Glutamatergic neuron (in vitro differentiated cells): ENCODE data around the gene RFX2. TPM values are rescaled to one million over a fixed set of nuclear protein-coding genes. Genes with fewer than 3 reads are reported as not detected.
"Not testable (repeated sequence)": the region's sequence is repeated elsewhere in the genome, so short reads cannot be mapped to it uniquely, and the experiment has no call there.

Experiments
- DNase-seq: peaks from one replicate; pipeline ENCODE4 v3.0.0; 2022
- H3K27ac Mint-ChIP-seq: one replicate; pipeline ENCODE4 v1.8.0; 2020; ENCODE audit warnings: mild to moderate bottlenecking, mixed read lengths, inconsistent platforms; ENCODE audit not compliant: unreplicated experiment
- H3K27me3 Mint-ChIP-seq: one replicate; pipeline ENCODE4 v1.8.0; 2020; ENCODE audit warnings: mild to moderate bottlenecking, moderate library complexity, mixed read lengths, inconsistent platforms; ENCODE audit not compliant: unreplicated experiment
- H3K36me3 Mint-ChIP-seq: one replicate; pipeline ENCODE4 v1.8.0; 2020; ENCODE audit warnings: mild to moderate bottlenecking, mixed read lengths, inconsistent platforms; ENCODE audit not compliant: unreplicated experiment
- H3K4me1 Mint-ChIP-seq: one replicate; pipeline ENCODE4 v1.8.0; 2020; ENCODE audit warnings: mild to moderate bottlenecking, low read depth, mixed read lengths, inconsistent platforms; ENCODE audit not compliant: unreplicated experiment
- H3K4me3 Mint-ChIP-seq: one replicate; pipeline ENCODE4 v1.8.0; 2020; ENCODE audit warnings: mild to moderate bottlenecking, mixed read lengths, inconsistent platforms; ENCODE audit not compliant: unreplicated experiment
- H3K9me3 Mint-ChIP-seq: one replicate; pipeline ENCODE4 v1.8.0; 2020; ENCODE audit warnings: mild to moderate bottlenecking, moderate library complexity, mixed read lengths, inconsistent platforms; ENCODE audit not compliant: unreplicated experiment
- total RNA-seq: library from RNA; stranded (reverse); fragmentation: NEBNext Ultra II Directional; extraction: Animal tissue kit (Norgen Biotek cat#: 25700); gene quantifications from one replicate; pipeline ENCODE4 v1.2.1, GENCODE V29; 2021; ENCODE audit not compliant: unreplicated experiment
- TF ChIP-seq, protein P1 (sequence below): fragments of 200-600 bp; sonication (generic); IDR thresholded peaks from one replicate; pipeline ENCODE4 v1.5.0; 2021; ENCODE audit not compliant: partially characterized antibody, unreplicated experiment

The RFX2 gene
- total RNA-seq, 1 donor from 2014 or later = 4.3 TPM

DNA sequence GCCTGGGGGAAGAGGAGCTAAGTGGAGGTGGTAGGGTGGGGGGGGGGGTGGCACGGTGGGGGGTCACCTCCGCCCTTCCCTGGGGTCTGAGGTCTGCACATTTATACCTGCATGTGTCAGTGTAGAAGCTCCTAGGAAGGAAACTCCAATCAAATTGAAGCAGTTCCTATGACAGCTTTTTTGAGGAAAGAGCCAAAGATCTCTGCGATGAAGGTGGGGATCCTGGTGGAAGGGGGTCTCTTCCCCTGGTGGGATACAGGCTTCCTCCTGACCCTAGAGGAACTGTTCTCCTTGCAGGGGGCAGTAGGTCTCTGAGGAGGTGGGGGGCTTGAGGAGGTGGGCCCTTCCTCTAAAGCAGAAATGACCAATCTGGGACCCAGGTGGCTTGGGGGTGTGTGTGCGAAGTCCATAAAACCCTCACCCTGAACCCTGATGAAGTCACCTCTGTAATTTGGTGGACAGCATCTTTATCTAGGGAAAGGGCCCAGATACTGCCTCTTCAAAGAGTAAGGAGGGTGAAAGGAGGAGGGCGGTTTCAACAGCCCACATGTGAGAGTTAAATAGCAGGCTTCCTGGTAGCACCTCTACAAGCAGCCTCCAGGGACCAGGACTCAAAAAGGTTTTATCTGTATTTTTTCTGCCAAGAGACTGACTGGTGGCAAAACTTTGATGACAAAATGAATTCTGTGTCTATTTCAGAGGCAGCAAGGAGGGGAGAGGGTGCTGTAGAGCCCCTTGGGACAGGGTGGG lies 145.3 kb downstream of the RFX2 start:
- Mint-ChIP-seq H3K36me3 (no peaks in the 10 kb centered on the region), H3K4me3 (no peak overlapping the region), H3K27ac (no peak overlapping the region), H3K9me3 (no peaks in the 10 kb centered on the region), H3K27me3 (peaks cover 10% of the 10 kb centered on the region), H3K4me1 (peaks cover 31% of the 10 kb centered on the region)
- no peak for DNase-seq
- TF ChIP-seq, protein P1, sequence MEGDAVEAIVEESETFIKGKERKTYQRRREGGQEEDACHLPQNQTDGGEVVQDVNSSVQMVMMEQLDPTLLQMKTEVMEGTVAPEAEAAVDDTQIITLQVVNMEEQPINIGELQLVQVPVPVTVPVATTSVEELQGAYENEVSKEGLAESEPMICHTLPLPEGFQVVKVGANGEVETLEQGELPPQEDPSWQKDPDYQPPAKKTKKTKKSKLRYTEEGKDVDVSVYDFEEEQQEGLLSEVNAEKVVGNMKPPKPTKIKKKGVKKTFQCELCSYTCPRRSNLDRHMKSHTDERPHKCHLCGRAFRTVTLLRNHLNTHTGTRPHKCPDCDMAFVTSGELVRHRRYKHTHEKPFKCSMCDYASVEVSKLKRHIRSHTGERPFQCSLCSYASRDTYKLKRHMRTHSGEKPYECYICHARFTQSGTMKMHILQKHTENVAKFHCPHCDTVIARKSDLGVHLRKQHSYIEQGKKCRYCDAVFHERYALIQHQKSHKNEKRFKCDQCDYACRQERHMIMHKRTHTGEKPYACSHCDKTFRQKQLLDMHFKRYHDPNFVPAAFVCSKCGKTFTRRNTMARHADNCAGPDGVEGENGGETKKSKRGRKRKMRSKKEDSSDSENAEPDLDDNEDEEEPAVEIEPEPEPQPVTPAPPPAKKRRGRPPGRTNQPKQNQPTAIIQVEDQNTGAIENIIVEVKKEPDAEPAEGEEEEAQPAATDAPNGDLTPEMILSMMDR = no peak

DNA sequence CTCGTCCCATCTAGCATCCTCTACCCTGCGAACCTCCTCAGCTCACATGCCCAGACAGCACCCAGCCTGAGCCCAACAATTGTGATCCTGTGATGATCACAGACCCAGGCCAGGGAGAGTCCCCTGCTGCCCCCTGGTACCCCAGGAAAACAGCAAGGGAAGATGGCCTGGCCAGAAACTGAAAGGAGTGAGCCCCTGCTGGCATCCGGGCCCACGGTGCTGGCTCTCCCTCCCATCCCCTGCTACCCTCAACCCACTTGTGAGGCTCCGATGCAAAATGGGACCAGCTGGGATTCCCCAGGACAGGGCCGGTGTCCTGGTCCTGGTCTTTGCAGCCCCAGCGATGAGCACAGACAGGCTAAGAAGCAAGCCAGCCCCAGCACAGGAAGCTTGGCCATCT lies 146.4 kb downstream of the RFX2 start:
- H3K4me3 Mint-ChIP-seq = no peak overlapping the region
- H3K36me3 Mint-ChIP-seq = no peaks in the 10 kb centered on the region

DNA sequence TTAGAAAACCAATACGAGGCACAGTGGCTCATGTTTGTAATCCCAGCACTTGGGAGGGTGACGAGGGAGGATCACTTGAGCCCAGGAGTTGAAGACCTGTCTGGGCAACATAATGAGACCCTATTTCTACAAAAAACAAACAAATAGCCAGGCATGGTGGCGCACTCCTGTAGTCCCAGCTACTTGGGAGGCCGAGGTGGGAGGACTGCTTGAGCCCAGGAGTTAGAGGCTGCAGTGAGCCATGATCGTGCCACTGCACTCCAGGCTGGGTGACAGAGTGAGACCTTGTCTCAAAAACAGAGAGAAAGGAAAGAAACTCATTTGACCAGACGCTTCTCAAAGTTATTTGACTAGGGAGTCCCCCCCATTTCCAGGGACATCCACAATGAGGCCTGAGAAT lies 147.0 kb downstream of the RFX2 start:
- H3K4me3 Mint-ChIP-seq, H3K27ac Mint-ChIP-seq, DNase-seq, H3K9me3 Mint-ChIP-seq, H3K36me3 Mint-ChIP-seq: not testable (repeated sequence)
- Mint-ChIP-seq H3K27me3 (peaks cover 10% of the 10 kb centered on the region), H3K4me1 (peaks cover 40% of the 10 kb centered on the region)

More for the DNA sequence above, 146.4 kb downstream of the RFX2 start:
- no peak for DNase-seq
- Mint-ChIP-seq H3K27me3 (peaks cover 12% of the 10 kb centered on the region), H3K27ac (peak overlapping the region; percentile 33), H3K9me3 (no peaks in the 10 kb centered on the region), H3K4me1 (peaks cover 41% of the 10 kb centered on the region)
- TF ChIP-seq, protein P1 = no peak

DNA sequence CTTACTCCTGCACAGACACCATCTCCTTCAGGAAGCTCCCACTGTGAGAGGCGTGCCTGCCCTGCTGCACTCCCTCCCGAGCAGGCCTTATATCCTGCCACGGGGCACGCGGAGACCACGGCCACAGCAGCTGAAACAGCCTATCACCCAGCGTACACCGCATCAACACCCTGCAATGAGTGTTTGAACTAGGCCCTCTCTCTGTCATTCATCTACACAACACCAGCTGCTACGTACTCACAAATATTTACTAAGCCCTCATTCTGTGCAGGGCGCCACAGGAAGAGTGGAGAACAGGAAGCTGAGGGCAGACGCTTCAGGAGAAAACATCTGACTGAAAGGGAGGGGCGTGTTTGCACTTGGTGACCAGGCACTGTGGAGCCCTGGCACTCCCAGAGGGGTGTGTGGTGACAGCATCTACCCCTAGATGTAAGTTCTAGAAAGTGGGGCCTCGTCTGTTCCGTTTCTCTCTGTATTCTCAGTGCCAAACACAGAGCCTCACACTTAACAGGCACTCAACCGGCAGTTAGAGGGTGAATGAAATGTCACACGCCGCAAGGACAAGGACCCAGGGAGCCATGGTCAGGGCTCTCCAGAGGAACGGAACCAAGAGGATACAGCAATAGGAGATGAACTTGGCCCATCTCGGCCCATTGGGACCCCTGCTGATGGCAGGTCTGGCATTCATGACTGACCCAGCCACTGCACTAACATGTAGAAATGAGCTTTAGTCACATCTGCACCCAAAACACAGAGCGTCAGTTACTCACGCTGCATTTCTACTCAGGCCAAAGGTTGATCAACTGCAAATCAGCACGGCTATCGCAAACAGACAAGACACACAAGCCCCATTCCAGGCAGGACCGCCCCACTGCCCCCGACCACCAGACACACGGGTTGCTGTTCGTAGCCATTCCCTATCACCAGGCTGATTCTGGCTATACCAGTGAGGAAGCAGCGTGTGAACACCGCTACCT lies 148.0 kb downstream of the RFX2 start:
- no peak for DNase-seq
- TF ChIP-seq, protein P1 = no peak
- H3K4me1 Mint-ChIP-seq = peaks cover 45% of the 10 kb centered on the region
- no peaks in the 10 kb centered on the region for H3K9me3 Mint-ChIP-seq
- H3K36me3 Mint-ChIP-seq = no peaks in the 10 kb centered on the region
- peak overlapping the region; percentile 25 for H3K27ac Mint-ChIP-seq
- H3K27me3 Mint-ChIP-seq = peaks cover 12% of the 10 kb centered on the region
- H3K4me3 Mint-ChIP-seq = no peak overlapping the region

DNA sequence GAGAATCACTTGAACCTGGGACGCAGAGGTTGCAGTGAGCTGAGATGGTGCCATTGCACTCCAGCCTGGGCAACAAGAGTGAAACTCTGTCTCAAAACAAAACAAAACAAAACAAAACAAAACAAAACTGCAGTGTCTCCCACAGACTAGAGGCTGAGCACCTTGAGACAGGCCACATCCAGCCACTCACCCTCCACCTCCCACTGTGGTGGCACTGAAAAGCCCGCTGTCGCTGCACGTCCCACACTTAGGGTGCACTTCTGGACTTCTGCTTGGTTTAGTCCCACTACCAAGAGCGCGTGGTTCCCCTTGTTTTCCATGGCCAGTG lies 148.7 kb downstream of the RFX2 start:
- H3K4me3 Mint-ChIP-seq, DNase-seq, H3K9me3 Mint-ChIP-seq, H3K36me3 Mint-ChIP-seq: not testable (repeated sequence)
- peaks cover 51% of the 10 kb centered on the region for H3K4me1 Mint-ChIP-seq
- peak overlapping the region; percentile 40 for H3K27ac Mint-ChIP-seq
- peaks cover 12% of the 10 kb centered on the region for H3K27me3 Mint-ChIP-seq
